ENCODE measurements around the gene RNF144B. TPM values are rescaled to one million over a fixed set of nuclear protein-coding genes. Genes with fewer than 3 reads are reported as not detected.
"Not testable (repeated sequence)": the region's sequence is repeated elsewhere in the genome, so short reads cannot be mapped to it uniquely, and the experiment has no call there.

The RNF144B gene
- total and polyA plus RNA-seq, 2 donors (not counting 1 experiment from before 2014, with no cell fraction given) = 0.61 to 0.83 TPM

- no peak overlapping the region for H3K9ac ChIP-seq (ENCODE audit: insufficient read depth, low read length)
- H3K9me3 ChIP-seq (ENCODE audit: control insufficient read depth, insufficient read depth, low read depth, low read length) = no peaks in the 10 kb centered on the region
- H3K27me3 ChIP-seq (ENCODE audit: control insufficient read depth, insufficient read depth, low read length) = no peaks in the 10 kb centered on the region
- no peak overlapping the region for H3K4me3 ChIP-seq (replicated peaks in 1 of 4; ENCODE audit: control extremely low read depth in 1 of 4, insufficient read depth in 1 of 4, low read depth in 3 of 4, low read length in 4 of 4)
- no peak overlapping the region for H3K4me2 ChIP-seq (ENCODE audit: extremely low read depth, insufficient read depth, low read length)
- no peaks in the 10 kb centered on the region for H3K36me3 ChIP-seq (ENCODE audit: control insufficient read depth, insufficient read depth, low read length)
- no peak overlapping the region for H2AFZ ChIP-seq (ENCODE audit: low read length)
- TF ChIP-seq EZH2 (IDR thresholded peaks at IDR 0.05; ENCODE audit: low read length, missing control alignments) (no peak), CTCF (conservative IDR thresholded peaks at IDR 0.05 in 1 of 2, IDR thresholded peaks at IDR 0.05 in 1 of 2; ENCODE audit: low read depth in 1 of 2, low read length in 2 of 2) (no peak)
- DNase-seq (ENCODE audit: low read depth in 2 of 2) = no peak
- H4K20me1 ChIP-seq (ENCODE audit: control insufficient read depth, extremely low read depth, insufficient read depth, low read length) = no peaks in the 10 kb centered on the region
- no peaks in the 10 kb centered on the region for H3K79me2 ChIP-seq (ENCODE audit: control insufficient read depth, insufficient read depth, low read length)
- H3K4me1 ChIP-seq (ENCODE audit: control insufficient read depth, extremely low read depth, insufficient read depth, low read length) = no peaks in the 10 kb centered on the region
- H3K27ac ChIP-seq (ENCODE audit: insufficient read depth, low read length) = no peak overlapping the region
Measured at GRCh38 chr6:18454446-18454845, 67.3 kb downstream of the RNF144B start.

DNA sequence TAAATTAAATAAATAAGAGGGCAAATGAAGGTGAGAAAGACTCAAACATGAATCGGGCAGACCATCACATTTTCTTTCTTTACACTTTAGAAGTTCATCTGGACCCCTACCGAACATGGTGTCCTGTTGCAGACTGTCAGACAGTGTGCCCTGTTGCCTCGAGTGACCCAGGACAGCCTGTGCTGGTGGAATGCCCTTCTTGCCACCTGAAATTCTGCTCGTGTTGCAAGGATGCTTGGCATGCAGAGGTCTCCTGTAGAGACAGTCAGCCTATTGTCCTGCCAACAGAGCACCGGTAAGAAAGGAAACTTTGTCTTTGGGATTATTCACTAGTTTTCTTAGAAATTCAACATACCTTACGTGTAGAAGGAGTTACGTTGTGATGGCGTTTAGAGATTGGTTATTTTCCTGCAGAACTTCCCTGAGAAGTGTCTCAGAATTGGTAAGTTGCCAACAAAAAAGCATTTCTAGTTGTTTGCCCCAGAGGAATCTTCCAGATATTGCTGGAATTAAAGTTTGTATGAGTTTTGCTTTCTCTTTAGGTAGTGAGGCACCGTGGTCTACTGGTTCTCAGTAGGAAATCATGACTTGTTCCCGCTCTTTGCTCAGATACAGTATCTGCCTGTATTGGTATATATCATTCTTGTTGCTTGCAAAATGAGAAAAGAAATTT lies 70.1 kb downstream of the RNF144B start:
- no peaks in the 10 kb centered on the region for H3K36me3 ChIP-seq (ENCODE audit: control insufficient read depth, insufficient read depth, low read length)
- no peaks in the 10 kb centered on the region for H3K79me2 ChIP-seq (ENCODE audit: control insufficient read depth, insufficient read depth, low read length)

GRCh38 chr6:18458086-18458485 lies 70.9 kb downstream of the RNF144B start:
- DNase-seq (ENCODE audit: low read depth in 2 of 2); H2AFZ ChIP-seq (ENCODE audit: low read length); H4K20me1 ChIP-seq (ENCODE audit: control insufficient read depth, extremely low read depth, insufficient read depth, low read length); H3K27ac ChIP-seq (ENCODE audit: insufficient read depth, low read length); H3K4me1 ChIP-seq (ENCODE audit: control insufficient read depth, extremely low read depth, insufficient read depth, low read length); H3K27me3 ChIP-seq (ENCODE audit: control insufficient read depth, insufficient read depth, low read length); H3K36me3 ChIP-seq (ENCODE audit: control insufficient read depth, insufficient read depth, low read length); H3K9me3 ChIP-seq (ENCODE audit: control insufficient read depth, insufficient read depth, low read depth, low read length); H3K4me3 ChIP-seq (replicated peaks in 1 of 4; ENCODE audit: control extremely low read depth in 1 of 4, insufficient read depth in 1 of 4, low read depth in 3 of 4, low read length in 4 of 4); H3K79me2 ChIP-seq (ENCODE audit: control insufficient read depth, insufficient read depth, low read length); H3K9ac ChIP-seq (ENCODE audit: insufficient read depth, low read length); H3K4me2 ChIP-seq (ENCODE audit: extremely low read depth, insufficient read depth, low read length): not testable (repeated sequence)

More for the DNA sequence above, 70.1 kb downstream of the RNF144B start:
- H3K27ac ChIP-seq (ENCODE audit: insufficient read depth, low read length) = no peak overlapping the region
- no peak overlapping the region for H3K4me2 ChIP-seq (ENCODE audit: extremely low read depth, insufficient read depth, low read length)
- no peak overlapping the region for H2AFZ ChIP-seq (ENCODE audit: low read length)
- TF ChIP-seq CTCF (conservative IDR thresholded peaks at IDR 0.05 in 1 of 2, IDR thresholded peaks at IDR 0.05 in 1 of 2; ENCODE audit: low read depth in 1 of 2, low read length in 2 of 2) (no peak), EZH2 (IDR thresholded peaks at IDR 0.05; ENCODE audit: low read length, missing control alignments) (no peak)
- H3K4me3 ChIP-seq (replicated peaks in 1 of 4; ENCODE audit: control extremely low read depth in 1 of 4, insufficient read depth in 1 of 4, low read depth in 3 of 4, low read length in 4 of 4) = no peak overlapping the region
- H3K9ac ChIP-seq (ENCODE audit: insufficient read depth, low read length) = no peak overlapping the region
- H3K4me1 ChIP-seq (ENCODE audit: control insufficient read depth, extremely low read depth, insufficient read depth, low read length) = no peaks in the 10 kb centered on the region
- no peaks in the 10 kb centered on the region for H3K9me3 ChIP-seq (ENCODE audit: control insufficient read depth, insufficient read depth, low read depth, low read length)
- DNase-seq (ENCODE audit: low read depth in 2 of 2) = no peak
- no peaks in the 10 kb centered on the region for H4K20me1 ChIP-seq (ENCODE audit: control insufficient read depth, extremely low read depth, insufficient read depth, low read length)
- H3K27me3 ChIP-seq (ENCODE audit: control insufficient read depth, insufficient read depth, low read length) = no peaks in the 10 kb centered on the region

All from fibroblast of lung (primary cell).